ENCODE data around the gene NEGR1.

DNA sequence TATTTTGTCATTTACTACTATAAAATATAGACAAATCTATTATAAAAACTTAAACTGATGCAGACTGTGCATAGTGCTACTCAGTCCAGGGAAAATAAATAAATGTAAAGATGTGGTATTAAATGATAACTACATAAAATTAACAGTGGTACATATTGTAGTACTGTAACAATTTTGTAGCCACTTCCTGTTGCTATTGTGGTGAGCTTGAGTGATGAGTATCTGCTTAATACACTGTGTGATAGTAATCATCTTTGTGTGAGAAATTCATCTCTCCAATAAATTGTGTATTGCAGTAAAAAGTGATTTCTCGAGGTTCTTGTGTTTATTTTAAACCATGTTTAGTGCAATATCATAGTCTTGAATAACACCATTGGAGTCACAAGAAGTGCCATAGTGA lies 848.1 kb downstream of the NEGR1 start:
- TF ChIP-seq, protein P1, sequence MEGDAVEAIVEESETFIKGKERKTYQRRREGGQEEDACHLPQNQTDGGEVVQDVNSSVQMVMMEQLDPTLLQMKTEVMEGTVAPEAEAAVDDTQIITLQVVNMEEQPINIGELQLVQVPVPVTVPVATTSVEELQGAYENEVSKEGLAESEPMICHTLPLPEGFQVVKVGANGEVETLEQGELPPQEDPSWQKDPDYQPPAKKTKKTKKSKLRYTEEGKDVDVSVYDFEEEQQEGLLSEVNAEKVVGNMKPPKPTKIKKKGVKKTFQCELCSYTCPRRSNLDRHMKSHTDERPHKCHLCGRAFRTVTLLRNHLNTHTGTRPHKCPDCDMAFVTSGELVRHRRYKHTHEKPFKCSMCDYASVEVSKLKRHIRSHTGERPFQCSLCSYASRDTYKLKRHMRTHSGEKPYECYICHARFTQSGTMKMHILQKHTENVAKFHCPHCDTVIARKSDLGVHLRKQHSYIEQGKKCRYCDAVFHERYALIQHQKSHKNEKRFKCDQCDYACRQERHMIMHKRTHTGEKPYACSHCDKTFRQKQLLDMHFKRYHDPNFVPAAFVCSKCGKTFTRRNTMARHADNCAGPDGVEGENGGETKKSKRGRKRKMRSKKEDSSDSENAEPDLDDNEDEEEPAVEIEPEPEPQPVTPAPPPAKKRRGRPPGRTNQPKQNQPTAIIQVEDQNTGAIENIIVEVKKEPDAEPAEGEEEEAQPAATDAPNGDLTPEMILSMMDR (IDR thresholded peaks at IDR 0.05) = no peak
- TF ChIP-seq ZFX (IDR thresholded peaks at IDR 0.05; ENCODE audit: borderline replicate concordance) = no peak

Measured in 22Rv1 (cell line).